GM12878 (cell line): ENCODE data around the gene NXN. TPM values are rescaled to one million over a fixed set of nuclear protein-coding genes. Genes with fewer than 3 reads are reported as not detected.

ENCODE experiments used
- ATAC-seq: fragments of 200-7000 bp; cut with Tn5 transposase; 3 replicates; pipeline ENCODE4 v1.9.1; 2020; ENCODE audit warnings: mild to moderate bottlenecking, moderate library complexity
- BruUV-seq: library from RNA; stranded (reverse); fragments of 400-500 nt; replicated peaks from 2 replicates; lab custom pipeline; 2021; lab: Mats Ljungman, UMichigan
- CTCF ChIA-PET: fragments of 300-600 bp; sonication (Branson Sonifier 250); formaldehyde crosslinking; extraction: SDS; loops from one replicate; lab custom pipeline; 2021; ENCODE audit warnings: inconsistent platforms; lab: Yijun Ruan, JAX
- POLR2A ChIA-PET: fragments of 350-600 bp; formaldehyde crosslinking; extraction: SDS; loops from one replicate; lab custom pipeline; 2021; ENCODE audit warnings: inconsistent platforms; lab: Charles Lee
- RAD21 ChIA-PET: fragments of 300-600 bp; sonication (Branson Sonifier 250); formaldehyde crosslinking; loops from one replicate; lab custom pipeline; 2023; ENCODE audit warnings: antibody characterized with exemption; ENCODE audit not compliant: unreplicated experiment; lab: Charles Lee
- SMC1A ChIA-PET: fragments of 300-600 bp; sonication (Branson Sonifier 250); formaldehyde crosslinking; loops from one replicate; lab custom pipeline; 2023; ENCODE audit not compliant: unreplicated experiment, uncharacterized antibody; lab: Charles Lee
- DNase-seq: peaks from one replicate; pipeline ENCODE4 v3.0.0-alpha.2; 2011; ENCODE audit warnings: low read depth, low spot score
- FAIRE-seq: peaks from 3 replicates; lab custom pipeline; 2011; peaks lifted over from hg19 to GRCh38; lab: Jason Lieb, UNC
- H2AFZ ChIP-seq: 2 replicates; pipeline ENCODE4 v1.6.0; 2011; ENCODE audit warnings: low read depth, low read length, control low read depth; ENCODE audit not compliant: control insufficient read depth
- H3K27ac ChIP-seq: 2 replicates; pipeline ENCODE4 v1.5.1; 2011; ENCODE audit warnings: control low read depth; ENCODE audit not compliant: control insufficient read depth, insufficient read depth
- H3K27me3 ChIP-seq, 2 experiments: replicated peaks in 1 of 2; 2 replicates each; pipeline versions ENCODE4 v1.6.0 to v1.6.1; 2011; ENCODE audit warnings: low read length in 1 of 2; ENCODE audit not compliant: control insufficient read depth in 2 of 2, insufficient read depth in 2 of 2
- H3K36me3 ChIP-seq, 2 experiments: 2 replicates each; pipeline ENCODE4 v1.5.1; 2011; ENCODE audit warnings: low read length in 1 of 2; ENCODE audit not compliant: control insufficient read depth in 2 of 2, insufficient read depth in 2 of 2
- H3K4me1 ChIP-seq: 2 replicates; pipeline ENCODE4 v1.6.1; 2011; ENCODE audit warnings: mild to moderate bottlenecking, low read length, moderate library complexity, mixed read lengths; ENCODE audit not compliant: control insufficient read depth, insufficient read depth
- H3K4me2 ChIP-seq: 2 replicates; pipeline ENCODE4 v1.6.0; 2011; ENCODE audit warnings: control low read depth; ENCODE audit not compliant: control insufficient read depth, insufficient read depth
- H3K4me3 ChIP-seq: fragments of 200-600 bp; sonication (generic); 2 replicates; pipeline ENCODE4 v1.5.1; 2016
- H3K79me2 ChIP-seq: 2 replicates; pipeline ENCODE4 v1.6.0; 2011; ENCODE audit warnings: low read length; ENCODE audit not compliant: control insufficient read depth, insufficient read depth
- H3K9ac ChIP-seq: 2 replicates; pipeline ENCODE4 v1.8.0; 2011; ENCODE audit warnings: low read length, control low read depth, mixed read lengths; ENCODE audit not compliant: control insufficient read depth, insufficient read depth
- H3K9me3 ChIP-seq: replicated peaks from 3 replicates; pipeline ENCODE4 v1.5.1; 2011; ENCODE audit warnings: mild to moderate bottlenecking, low read length; ENCODE audit not compliant: control insufficient read depth, insufficient read depth
- H4K20me1 ChIP-seq: 2 replicates; pipeline ENCODE4 v1.6.0; 2011; ENCODE audit not compliant: control insufficient read depth, insufficient read depth
- ASH2L ChIP-seq: fragments of 300-600, 200-600 bp; sonication (generic); IDR thresholded peaks from 2 replicates; pipeline ENCODE4 v1.6.1; 2017; ENCODE audit warnings: low read depth, mild to moderate bottlenecking, borderline replicate concordance
- CBX5 ChIP-seq: sonication (generic); IDR thresholded peaks from 2 replicates; pipeline ENCODE4 v1.6.1; 2016; ENCODE audit warnings: low read depth, moderate library complexity, mild to moderate bottlenecking, inconsistent platforms
- CREM ChIP-seq: IDR thresholded peaks from 2 replicates; pipeline ENCODE4 v1.6.1; 2014; ENCODE audit warnings: antibody characterized with exemption, low read depth
- DPF2 ChIP-seq: fragments of 450-650 bp; IDR thresholded peaks from 2 replicates; pipeline ENCODE4 v1.6.1; 2017; ENCODE audit warnings: mild to moderate bottlenecking
- IKZF1 ChIP-seq: fragments of 450-650 bp; conservative IDR thresholded peaks from 2 replicates; pipeline ENCODE4 v1.6.1; 2017; ENCODE audit warnings: antibody characterized with exemption, mild to moderate bottlenecking
- JUNB ChIP-seq: IDR thresholded peaks from 2 replicates; pipeline ENCODE4 v1.6.1; 2016; ENCODE audit warnings: antibody characterized with exemption, mild to moderate bottlenecking
- NBN ChIP-seq: fragments of 450-650 bp; IDR thresholded peaks from 2 replicates; pipeline ENCODE4 v1.6.1; 2016
- RELA ChIP-seq: fragments of 450-650 bp; IDR thresholded peaks from 2 replicates; pipeline ENCODE4 v1.8.0; 2014; ENCODE audit warnings: borderline replicate concordance; ENCODE audit not compliant: partially characterized antibody
- SMC3 ChIP-seq: IDR thresholded peaks from 2 replicates; pipeline ENCODE4 v1.6.1; 2011; ENCODE audit warnings: low read length, improper control_type of control experiment, borderline replicate concordance
- TAF1 ChIP-seq: IDR thresholded peaks from 2 replicates; pipeline ENCODE4 v1.6.1; 2011; ENCODE audit warnings: mild to moderate bottlenecking, low read depth, low read length, borderline replicate concordance
- WRNIP1 ChIP-seq: IDR thresholded peaks from 2 replicates; pipeline ENCODE4 v1.6.1; 2011; ENCODE audit warnings: low read depth, low read length, improper control_type of control experiment, borderline replicate concordance
- YBX1 ChIP-seq: fragments of 450-650 bp; IDR thresholded peaks from 2 replicates; pipeline ENCODE4 v1.6.1; 2016; ENCODE audit warnings: antibody characterized with exemption
- ZBED1 ChIP-seq: IDR thresholded peaks from 2 replicates; pipeline ENCODE4 v1.6.1; 2016; ENCODE audit warnings: borderline replicate concordance
- ZNF24 ChIP-seq: fragments of 450-650 bp; IDR thresholded peaks from 2 replicates; pipeline ENCODE4 v1.6.1; 2017; ENCODE audit warnings: antibody characterized with exemption, mild to moderate bottlenecking
- ZSCAN29 ChIP-seq: fragments of 450-650 bp; IDR thresholded peaks from 2 replicates; pipeline ENCODE4 v1.6.1; 2017; ENCODE audit warnings: mild to moderate bottlenecking, moderate library complexity
- WGBS: methylation state at CpG from one replicate; pipeline ENCODE4 v1.1.6; 2016; ENCODE audit warnings: low lambda C conversion rate; ENCODE audit not compliant: insufficient replicate concordance, insufficient coverage; ENCODE audit errors: missing lambda C conversion rate; 5-methylcytosine and 5-hydroxymethylcytosine counted together
- in situ Hi-C: fragments of 300-500 bp; cut with MboI; formaldehyde crosslinking; loops from 9 replicates; pipeline ENCODE4 v1.14.3; 2018; ENCODE audit warnings: mixed read lengths
- intact Hi-C: fragments of 100-400 bp; cut with micrococcal nuclease; formaldehyde crosslinking; loops from one replicate; pipeline ENCODE4 v1.14.2; 2022; ENCODE audit not compliant: unreplicated experiment
- polyA plus RNA-seq, 11 experiments: library from polyadenylated mRNA; depleted of rRNA in 4 of 11; unstranded in 6 of 11; stranded (reverse) in 5 of 11; fragments of >200 nt; fragmentation: Nextera tagmentation in 4 of 11; fragmentation: Illumina TruSeq in 1 of 11; extraction: Ambion mirVana in 4 of 11; extraction: Trizol in 1 of 11; gene quantifications; 1 replicate in 1 of 11; 2 replicates in 10 of 11; pipeline versions ENCODE4 v1.2.1 to v1.2.3, GENCODE V29; 2011 to 2016; ENCODE audit warnings: inconsistent platforms in 2 of 11, missing spikeins in 2 of 11, low read depth in 1 of 11
- total RNA-seq, 4 experiments: library from RNA; depleted of rRNA in 3 of 4; stranded (reverse); fragments of >200 nt in 3 of 4; fragmentation: Illumina TruSeq in 1 of 4; extraction: Trizol in 1 of 4; gene quantifications; 2 replicates each; pipeline versions ENCODE4 v1.2.1 to v1.2.3, GENCODE V29; 2013 to 2021
- TF ChIP-seq, protein P1 (sequence below): fragments of 450-650 bp; IDR thresholded peaks from 2 replicates; pipeline ENCODE4 v1.6.1; 2017; ENCODE audit warnings: borderline replicate concordance
- TF ChIP-seq, protein P2 (sequence below): fragments of 450-650 bp; IDR thresholded peaks from 2 replicates; pipeline ENCODE4 v1.6.1; 2017; ENCODE audit warnings: mild to moderate bottlenecking, moderate library complexity

NXN gene
- total and polyA plus RNA-seq, 10 of the 15 experiments (the other 5 are each of a cell fraction or from before 2014, with no cell fraction given) = 0.04 to 1.2 (median 0.30) TPM

DNA sequence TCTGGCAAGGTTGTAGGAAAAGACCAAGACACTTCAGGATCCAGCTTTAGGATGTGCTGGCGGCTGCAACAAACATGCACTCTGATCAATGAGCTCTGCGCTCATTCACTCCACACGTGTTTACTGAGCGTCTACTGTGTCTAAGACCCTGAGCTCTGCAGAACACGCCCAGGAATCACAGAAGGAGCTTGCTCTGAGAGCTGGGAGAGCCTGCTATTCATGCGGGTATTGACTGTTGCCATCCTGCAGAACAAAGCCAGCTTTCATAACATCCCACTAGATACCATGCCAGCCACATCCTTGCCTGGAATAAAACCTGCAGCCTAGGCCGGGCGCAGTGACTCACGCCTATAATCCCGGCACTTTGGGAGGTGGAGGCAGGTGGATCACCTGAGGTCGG lies 44.1 kb downstream of the NXN start:
- FAIRE-seq (no peak), DNase-seq (no peak), ATAC-seq (no peak)
- Histone ChIP-seq H4K20me1 (no peaks in the 10 kb centered on the region), H3K27me3 (0 out of 4 replicates have a peak, but pooled peaks cover 0 to 2% of the 10 kb centered on the region in 2 experiments), H3K27ac (no peak overlapping the region), H3K4me3 (no peak overlapping the region), H3K4me1 (no peaks in the 10 kb centered on the region), H3K9ac (no peak overlapping the region), H2AFZ (no peak overlapping the region), H3K4me2 (no peak overlapping the region), H3K36me3 (no peaks in the 10 kb centered on the region), H3K9me3 (no peaks in the 10 kb centered on the region), H3K79me2 (no peaks in the 10 kb centered on the region)
- in situ Hi-C loops = no loop called here
- ChIA-PET CTCF (no interaction called here), RAD21 (no interaction called here), SMC1A (no interaction called here), POLR2A (no interaction called here)
- TF ChIP-seq WRNIP1 = no peak
- TF ChIP-seq CBX5 = no peak
- TF ChIP-seq JUNB = no peak
- TF ChIP-seq SMC3 = no peak
- TF ChIP-seq NBN = no peak
- no peak for TF ChIP-seq YBX1
- TF ChIP-seq DPF2 = no peak
- TF ChIP-seq ZSCAN29 = no peak
- no peak for TF ChIP-seq RELA
- TF ChIP-seq, protein P1, sequence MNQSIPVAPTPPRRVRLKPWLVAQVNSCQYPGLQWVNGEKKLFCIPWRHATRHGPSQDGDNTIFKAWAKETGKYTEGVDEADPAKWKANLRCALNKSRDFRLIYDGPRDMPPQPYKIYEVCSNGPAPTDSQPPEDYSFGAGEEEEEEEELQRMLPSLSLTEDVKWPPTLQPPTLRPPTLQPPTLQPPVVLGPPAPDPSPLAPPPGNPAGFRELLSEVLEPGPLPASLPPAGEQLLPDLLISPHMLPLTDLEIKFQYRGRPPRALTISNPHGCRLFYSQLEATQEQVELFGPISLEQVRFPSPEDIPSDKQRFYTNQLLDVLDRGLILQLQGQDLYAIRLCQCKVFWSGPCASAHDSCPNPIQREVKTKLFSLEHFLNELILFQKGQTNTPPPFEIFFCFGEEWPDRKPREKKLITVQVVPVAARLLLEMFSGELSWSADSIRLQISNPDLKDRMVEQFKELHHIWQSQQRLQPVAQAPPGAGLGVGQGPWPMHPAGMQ = no peak
- TF ChIP-seq ZNF24 = no peak
- TF ChIP-seq, protein P2, sequence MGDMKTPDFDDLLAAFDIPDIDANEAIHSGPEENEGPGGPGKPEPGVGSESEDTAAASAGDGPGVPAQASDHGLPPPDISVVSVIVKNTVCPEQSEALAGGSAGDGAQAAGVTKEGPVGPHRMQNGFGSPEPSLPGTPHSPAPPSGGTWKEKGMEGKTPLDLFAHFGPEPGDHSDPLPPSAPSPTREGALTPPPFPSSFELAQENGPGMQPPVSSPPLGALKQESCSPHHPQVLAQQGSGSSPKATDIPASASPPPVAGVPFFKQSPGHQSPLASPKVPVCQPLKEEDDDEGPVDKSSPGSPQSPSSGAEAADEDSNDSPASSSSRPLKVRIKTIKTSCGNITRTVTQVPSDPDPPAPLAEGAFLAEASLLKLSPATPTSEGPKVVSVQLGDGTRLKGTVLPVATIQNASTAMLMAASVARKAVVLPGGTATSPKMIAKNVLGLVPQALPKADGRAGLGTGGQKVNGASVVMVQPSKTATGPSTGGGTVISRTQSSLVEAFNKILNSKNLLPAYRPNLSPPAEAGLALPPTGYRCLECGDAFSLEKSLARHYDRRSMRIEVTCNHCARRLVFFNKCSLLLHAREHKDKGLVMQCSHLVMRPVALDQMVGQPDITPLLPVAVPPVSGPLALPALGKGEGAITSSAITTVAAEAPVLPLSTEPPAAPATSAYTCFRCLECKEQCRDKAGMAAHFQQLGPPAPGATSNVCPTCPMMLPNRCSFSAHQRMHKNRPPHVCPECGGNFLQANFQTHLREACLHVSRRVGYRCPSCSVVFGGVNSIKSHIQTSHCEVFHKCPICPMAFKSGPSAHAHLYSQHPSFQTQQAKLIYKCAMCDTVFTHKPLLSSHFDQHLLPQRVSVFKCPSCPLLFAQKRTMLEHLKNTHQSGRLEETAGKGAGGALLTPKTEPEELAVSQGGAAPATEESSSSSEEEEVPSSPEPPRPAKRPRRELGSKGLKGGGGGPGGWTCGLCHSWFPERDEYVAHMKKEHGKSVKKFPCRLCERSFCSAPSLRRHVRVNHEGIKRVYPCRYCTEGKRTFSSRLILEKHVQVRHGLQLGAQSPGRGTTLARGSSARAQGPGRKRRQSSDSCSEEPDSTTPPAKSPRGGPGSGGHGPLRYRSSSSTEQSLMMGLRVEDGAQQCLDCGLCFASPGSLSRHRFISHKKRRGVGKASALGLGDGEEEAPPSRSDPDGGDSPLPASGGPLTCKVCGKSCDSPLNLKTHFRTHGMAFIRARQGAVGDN = no peak
- TF ChIP-seq ZBED1 = no peak
- no peak for TF ChIP-seq ASH2L
- TF ChIP-seq CREM = no peak
- no peak for TF ChIP-seq TAF1
- TF ChIP-seq IKZF1 = no peak
- WGBS = 55% methylated on average over 11 of the region's 11 CpGs
- no TSS peak for BruUV-seq
- intact Hi-C loops = no loop called here
